GM21576 (cell line): ENCODE results near the gene EVX2.

Source experiments
- ATAC-seq: cut with Tn5 transposase; IDR thresholded peaks from one replicate; pipeline ENCODE4 v1.9.1; 2021; ENCODE audit warnings: mild to moderate bottlenecking, moderate library complexity; ENCODE audit not compliant: unreplicated experiment

Gene EVX2

DNA sequence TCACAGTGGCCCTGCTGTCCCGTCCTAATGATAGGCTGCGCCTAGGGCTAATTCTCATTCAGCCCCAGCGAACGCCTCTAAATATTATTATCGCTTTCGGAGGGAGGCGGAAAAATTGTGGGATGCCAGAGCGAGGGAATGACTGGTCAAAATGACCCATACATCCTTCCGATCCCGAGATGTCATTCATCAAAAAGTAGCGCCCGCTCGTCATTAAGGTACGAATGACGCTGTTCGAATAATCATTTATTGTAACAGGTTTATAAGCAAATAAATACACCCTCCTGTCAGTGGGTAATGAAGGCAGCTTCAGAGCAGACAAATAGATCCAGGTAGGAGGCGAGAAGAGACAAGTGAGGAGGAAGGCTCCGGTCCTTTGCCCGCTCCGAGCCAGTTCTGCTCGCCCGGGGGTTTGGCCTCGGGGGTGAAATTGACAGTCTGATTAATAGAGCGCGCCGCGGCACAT is at the start of gene EVX2:
Gene EVX2, minus strand, starts transcription at position 167 of the 466 bp plus-strand sequence. CDS start 186 bp downstream, outside the sequence.
- ATAC-seq, result no peak

DNA sequence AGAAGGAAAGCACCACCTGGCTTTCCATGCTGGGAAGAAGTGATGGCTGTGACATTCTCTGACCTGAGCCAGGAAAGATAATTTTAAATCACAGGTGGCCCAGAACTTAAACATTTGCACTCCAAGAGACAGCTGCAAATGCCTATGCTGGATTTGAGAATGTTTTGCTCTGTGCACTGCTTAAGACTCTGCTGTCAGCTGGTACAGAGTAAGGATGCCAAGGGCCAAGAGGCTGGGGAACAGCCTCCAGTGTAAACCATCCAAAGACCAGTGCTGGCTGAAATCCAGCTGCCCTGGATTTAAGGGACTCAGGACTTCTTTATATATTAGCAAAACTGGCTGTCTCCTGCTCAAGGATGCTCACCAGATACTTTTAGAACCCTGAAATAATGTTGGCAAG is 49.6 kb upstream of the EVX2 start:
- no peak for ATAC-seq

- ATAC-seq, result no peak
These were observed 48.7 kb upstream of the EVX2 start for GRCh38 chr2:176132205-176133171.

- no peak for ATAC-seq
These were observed 48.0 kb upstream of the EVX2 start for GRCh38 chr2:176131848-176132158.

- no peak for ATAC-seq
These were observed 47.4 kb upstream of the EVX2 start for GRCh38 chr2:176130957-176131847.

- no peak for ATAC-seq
These were observed 46.6 kb upstream of the EVX2 start for GRCh38 chr2:176130147-176130956.

GRCh38 chr2:176129813-176130146 is 46.0 kb upstream of the EVX2 start:
- ATAC-seq, result no peak

DNA sequence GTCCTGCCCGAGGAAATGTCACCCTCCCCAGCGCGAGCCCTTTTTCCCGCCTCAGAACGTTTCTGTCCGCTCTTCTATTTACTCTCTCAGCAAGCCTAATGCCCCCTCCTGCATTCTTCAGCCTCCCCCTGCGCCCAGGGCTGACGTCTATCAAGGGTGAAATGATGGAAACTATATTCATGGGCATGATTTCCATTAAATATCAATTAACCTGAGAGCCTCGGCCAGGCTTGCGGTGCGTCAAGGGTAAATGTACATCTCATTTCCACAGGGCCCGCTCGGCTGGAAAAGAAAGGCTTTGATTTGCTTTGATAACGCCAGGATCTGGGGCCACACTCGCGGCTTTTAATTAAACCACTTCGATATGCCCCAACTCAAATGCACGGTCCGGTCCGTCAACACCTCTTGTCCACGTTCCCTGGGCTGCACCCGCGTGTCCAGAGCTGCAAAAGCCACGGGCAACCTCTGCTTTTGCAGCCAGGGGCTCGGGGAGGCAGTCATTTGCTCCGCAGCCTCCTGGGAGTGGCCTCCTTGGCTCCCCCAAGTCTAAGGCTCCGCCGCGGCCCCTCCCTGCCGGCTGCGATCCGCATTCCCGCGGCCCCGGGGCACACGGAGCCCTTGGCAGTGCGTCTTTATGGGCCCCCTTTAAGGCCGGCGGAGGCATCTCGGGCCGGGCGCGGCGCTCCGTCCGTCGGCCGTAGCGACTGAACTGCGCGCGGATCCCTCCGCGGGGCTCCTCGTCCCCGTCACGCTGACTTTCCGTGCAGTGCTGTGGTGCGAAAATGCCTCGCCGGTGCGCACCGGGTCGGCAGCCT is 45.4 kb upstream of the EVX2 start, which contains the start of gene HOXD8:
Gene HOXD8, plus strand, starts transcription at position 724 of the 815 bp plus-strand sequence. CDS start 662 bp downstream, outside the sequence.
- ATAC-seq, result no peak

DNA sequence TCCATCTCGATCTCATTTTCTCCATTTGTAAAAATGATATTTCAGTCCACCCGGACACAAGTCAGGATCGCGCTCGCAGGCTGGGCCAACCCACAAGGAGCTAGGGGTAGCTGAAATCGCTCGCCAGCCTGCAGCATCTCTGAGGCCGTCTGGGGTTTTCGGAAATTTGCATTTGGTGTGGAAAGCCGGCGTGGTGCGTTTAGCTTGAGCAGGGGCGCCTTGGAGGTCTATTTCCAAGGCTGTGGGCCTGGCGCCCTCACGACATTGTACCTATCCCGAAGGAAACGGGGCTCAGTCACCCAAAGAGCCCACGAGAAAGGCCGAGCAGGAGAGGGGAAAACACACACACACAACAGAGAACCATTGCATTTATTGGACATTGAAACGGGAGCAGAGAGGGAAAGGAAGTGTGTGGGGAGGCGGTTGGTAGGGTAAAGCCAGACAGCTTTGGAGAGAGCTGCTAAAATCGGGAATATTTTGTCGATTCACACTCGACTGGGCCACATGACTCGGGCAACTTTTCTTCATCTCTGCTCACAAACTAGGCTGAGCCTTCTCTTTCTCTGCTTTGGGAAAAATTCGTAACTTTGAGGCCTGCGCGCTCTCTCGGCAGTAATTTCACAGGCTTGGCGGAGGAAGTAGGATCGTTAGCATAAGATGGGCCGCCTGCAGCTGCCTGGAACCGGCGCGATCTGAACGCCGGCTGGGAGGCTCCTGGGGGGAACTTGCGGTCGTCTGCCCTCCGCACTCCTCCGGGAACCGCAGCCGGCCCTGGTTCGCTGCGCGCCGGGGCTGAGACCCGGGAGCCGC is 44.6 kb upstream of the EVX2 start:
- no peak for ATAC-seq

DNA sequence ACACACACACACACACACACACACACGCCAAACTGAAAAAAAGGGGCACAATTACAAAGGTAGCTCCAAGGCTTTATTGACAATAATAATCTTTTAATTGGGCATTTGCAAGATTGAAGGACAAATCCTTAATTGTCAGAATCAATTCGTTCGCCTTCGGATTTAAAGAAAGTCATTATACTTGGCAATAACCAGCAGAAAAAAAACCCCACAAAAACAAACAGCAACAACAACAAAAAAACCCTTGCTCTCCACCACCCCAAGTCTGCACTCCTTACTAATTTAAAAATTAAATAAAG is 44.0 kb upstream of the EVX2 start:
- ATAC-seq, result no peak

DNA sequence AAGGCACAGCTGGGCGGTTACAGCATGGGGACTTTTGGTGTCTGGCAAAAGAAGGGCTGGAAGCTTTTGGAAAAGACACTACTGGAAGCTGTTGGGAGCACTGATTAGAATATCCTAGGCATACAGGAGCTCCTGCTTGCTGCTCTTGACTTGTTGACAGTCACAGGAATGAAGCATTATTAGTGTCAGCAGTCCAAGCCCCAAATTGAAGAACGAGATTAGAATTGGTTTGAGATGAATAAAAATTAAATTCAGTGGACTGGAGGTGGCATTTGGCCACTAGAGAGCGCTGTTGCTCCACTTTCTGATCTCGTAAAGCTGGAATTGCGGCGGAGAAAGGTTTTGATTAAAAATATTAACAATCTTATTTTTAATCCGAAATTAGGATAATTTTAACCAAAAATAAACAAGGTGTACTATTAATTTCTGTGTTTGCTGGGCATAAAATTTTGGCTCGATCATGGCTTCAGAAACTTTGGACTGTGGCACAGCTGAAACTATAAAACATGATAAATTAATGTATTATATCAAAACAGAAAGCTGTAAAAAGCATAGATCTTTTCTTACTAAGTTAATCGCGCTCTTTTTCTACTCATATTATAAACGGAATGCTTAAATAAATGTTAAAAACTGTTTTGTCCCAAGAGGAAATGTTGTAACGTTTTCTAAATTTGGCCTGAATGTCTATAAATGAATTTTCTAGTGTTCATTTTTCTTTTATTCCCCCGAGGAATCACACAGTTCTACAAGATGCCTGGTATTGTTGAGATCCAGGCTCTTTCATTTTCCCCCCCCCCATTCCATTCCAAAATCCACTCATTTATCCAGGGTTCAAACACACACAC is 43.4 kb upstream of the EVX2 start:
- ATAC-seq, result no peak

DNA sequence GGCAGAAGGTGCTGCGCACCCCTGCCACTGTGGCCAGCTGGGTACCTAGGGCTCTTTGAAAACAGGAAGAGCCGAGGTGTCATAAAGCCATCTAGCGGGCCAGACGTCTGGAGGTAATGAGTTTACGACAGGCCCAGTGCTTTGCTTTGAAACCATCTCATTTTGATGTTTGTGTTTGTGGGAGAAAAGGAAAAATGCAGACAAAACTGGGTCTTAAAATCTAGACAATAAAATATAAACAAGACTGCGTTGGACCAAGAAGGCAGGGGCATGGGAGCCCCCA is 42.0 kb upstream of the EVX2 start:
- no peak for ATAC-seq

GRCh38 chr2:176124947-176125771 is 41.4 kb upstream of the EVX2 start:
- ATAC-seq, result no peak

DNA sequence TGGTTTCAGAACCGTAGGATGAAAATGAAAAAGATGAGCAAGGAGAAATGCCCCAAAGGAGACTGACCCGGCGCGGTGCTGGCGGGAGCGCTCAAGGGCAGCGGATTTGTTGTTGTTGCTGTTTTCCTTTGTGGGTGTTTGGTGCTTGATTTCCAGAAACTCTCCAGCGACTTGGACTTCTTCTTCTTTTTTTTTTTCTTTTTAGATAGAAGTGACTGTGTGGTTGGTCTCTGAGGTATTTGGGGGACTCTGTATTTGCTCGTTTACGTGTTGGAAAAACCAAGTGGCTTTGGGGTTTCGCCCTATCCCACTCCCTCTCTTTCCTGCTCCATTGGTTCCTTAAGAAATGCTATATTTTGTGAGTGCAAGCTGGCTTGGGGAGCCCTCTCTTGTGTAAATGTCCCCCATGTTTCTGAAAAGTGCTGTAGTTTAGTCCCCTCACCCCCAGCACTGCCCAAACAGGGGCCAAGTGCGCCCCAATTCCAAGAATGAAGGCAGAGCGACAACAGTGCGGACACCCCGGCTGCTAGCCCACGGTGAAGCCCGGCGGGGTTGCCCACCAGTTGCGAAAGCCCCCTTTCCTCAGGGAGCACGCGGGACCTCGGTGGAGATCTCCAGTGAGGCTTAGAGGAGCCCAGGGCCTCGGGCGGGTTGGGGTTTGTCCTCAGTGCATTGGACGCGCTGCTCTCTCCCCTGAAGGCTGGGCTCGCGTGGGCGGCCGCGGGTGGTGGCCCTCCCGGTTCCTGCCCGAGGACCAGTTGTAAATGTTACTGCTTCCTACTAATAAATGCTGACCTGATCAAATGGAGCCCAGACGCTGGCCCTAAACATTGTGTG is 40.6 kb upstream of the EVX2 start:
- no peak for ATAC-seq

GRCh38 chr2:176123411-176124109 is 39.8 kb upstream of the EVX2 start:
- no peak for ATAC-seq

GRCh38 chr2:176122683-176123410 is 39.1 kb upstream of the EVX2 start, which contains the start of gene HOXD9:
HOXD9 (plus strand) TSS chr2:176122719; CDS start chr2:176122769, 50 bp downstream.
- no peak for ATAC-seq
